IPS DF 6.9 (cell line): ENCODE data around the gene EEIG2.
"Not testable (repeated sequence)": the region's sequence is repeated elsewhere in the genome, so short reads cannot be mapped to it uniquely, and the experiment has no call there.

Source experiments
- DNase-seq: peaks from one replicate; pipeline ENCODE4 v3.0.0-alpha.2; 2013; ENCODE audit warnings: low read depth, low spot score
- H3K27ac ChIP-seq: one replicate; pipeline ENCODE4 v1.5.1; 2013; ENCODE audit warnings: low read length, control low read depth
- H3K27me3 ChIP-seq: 2 replicates; pipeline ENCODE4 v1.6.1; 2013; ENCODE audit warnings: mild to moderate bottlenecking, low read length; ENCODE audit not compliant: control insufficient read depth, insufficient read depth
- H3K36me3 ChIP-seq: 2 replicates; pipeline ENCODE4 v1.6.1; 2013; ENCODE audit warnings: low read length; ENCODE audit not compliant: control insufficient read depth, insufficient read depth
- H3K4me1 ChIP-seq: 2 replicates; pipeline ENCODE4 v1.6.1; 2013; ENCODE audit warnings: low read length; ENCODE audit not compliant: control insufficient read depth, insufficient read depth
- H3K4me3 ChIP-seq: 2 replicates; pipeline ENCODE4 v1.5.1; 2013; ENCODE audit warnings: mild to moderate bottlenecking, low read length
- H3K9me3 ChIP-seq: 2 replicates; pipeline ENCODE4 v1.6.1; 2013; ENCODE audit warnings: low read length, inconsistent platforms; ENCODE audit not compliant: control insufficient read depth, insufficient read depth
- WGBS: extraction: QIAGEN DNeasy Blood & Tissue Kit; methylation state at CpG from one replicate; pipeline ENCODE4 v1.1.7; 2013; ENCODE audit warnings: mixed read lengths, missing lambda C conversion rate; ENCODE audit not compliant: insufficient read length, insufficient coverage; 5-methylcytosine and 5-hydroxymethylcytosine counted together

Gene EEIG2

GRCh38 chr1:108527837-108528236 is 32.1 kb upstream of the EEIG2 start:
- H3K36me3 ChIP-seq = no peaks in the 10 kb centered on the region
- no CpG with 5 or more reads among the region's 2 CpGs for WGBS
- no peak overlapping the region for H3K4me3 ChIP-seq
- DNase-seq = no peak
- no peak overlapping the region for H3K27ac ChIP-seq
- no peaks in the 10 kb centered on the region for H3K27me3 ChIP-seq
- no peaks in the 10 kb centered on the region for H3K4me1 ChIP-seq
- H3K9me3 ChIP-seq = no peaks in the 10 kb centered on the region

- DNase-seq = no peak
Measured at GRCh38 chr1:108531444-108531843, 28.5 kb upstream of the EEIG2 start.

GRCh38 chr1:108532730-108533129 is 27.2 kb upstream of the EEIG2 start:
- no peaks in the 10 kb centered on the region for H3K27me3 ChIP-seq

More at GRCh38 chr1:108531444-108531843, 28.5 kb upstream of the EEIG2 start:
- Histone ChIP-seq H3K36me3 (no peaks in the 10 kb centered on the region), H3K4me3 (no peak overlapping the region), H3K9me3 (no peaks in the 10 kb centered on the region), H3K4me1 (no peaks in the 10 kb centered on the region), H3K27ac (no peak overlapping the region), H3K27me3 (no peaks in the 10 kb centered on the region)
- WGBS = no CpG with 5 or more reads among the region's 4 CpGs

DNA sequence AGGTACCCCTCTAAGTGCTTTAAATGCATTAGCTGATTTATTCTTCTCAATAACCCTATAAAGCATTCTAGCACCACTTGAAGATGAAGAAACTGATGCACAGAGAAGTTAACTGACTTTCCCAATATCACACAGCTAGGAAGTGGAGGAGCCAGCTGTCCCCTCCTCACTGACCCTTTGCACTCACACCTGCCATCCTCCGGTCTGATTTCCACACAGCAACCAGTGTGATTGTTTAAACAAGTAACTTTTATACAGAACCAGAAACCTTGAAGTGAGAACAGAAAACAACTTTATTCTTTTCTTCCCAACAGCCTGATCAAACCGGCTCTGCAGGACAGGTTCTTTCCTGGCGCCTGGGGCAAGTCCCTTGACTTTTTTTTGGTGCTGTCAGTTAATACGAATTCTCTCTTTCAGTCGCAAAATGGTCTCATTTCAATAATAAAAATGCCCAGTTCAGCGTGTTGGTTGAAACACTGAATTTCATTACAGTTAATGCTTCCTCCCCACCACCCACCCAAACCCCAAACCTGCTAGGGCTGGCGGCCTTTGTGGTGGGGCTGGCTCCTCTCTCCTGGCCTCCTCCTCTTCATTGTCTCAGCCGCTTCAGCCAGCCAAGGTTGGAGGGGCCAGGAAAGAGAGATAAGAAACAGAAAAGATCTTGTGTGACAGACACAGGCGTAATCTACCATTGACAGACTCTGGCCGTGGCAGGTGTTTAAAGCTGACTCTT is 26.4 kb upstream of the EEIG2 start:
- no CpG with 5 or more reads among the region's 10 CpGs for WGBS
- H3K27ac ChIP-seq = no peak overlapping the region
- DNase-seq = no peak

More at GRCh38 chr1:108532730-108533129, 27.2 kb upstream of the EEIG2 start:
- no peaks in the 10 kb centered on the region for H3K4me1 ChIP-seq
- no peak overlapping the region for H3K4me3 ChIP-seq
- no CpG with 5 or more reads among the region's 4 CpGs for WGBS
- no peak overlapping the region for H3K27ac ChIP-seq
- no peaks in the 10 kb centered on the region for H3K9me3 ChIP-seq
- H3K36me3 ChIP-seq = no peaks in the 10 kb centered on the region
- DNase-seq = no peak

DNA sequence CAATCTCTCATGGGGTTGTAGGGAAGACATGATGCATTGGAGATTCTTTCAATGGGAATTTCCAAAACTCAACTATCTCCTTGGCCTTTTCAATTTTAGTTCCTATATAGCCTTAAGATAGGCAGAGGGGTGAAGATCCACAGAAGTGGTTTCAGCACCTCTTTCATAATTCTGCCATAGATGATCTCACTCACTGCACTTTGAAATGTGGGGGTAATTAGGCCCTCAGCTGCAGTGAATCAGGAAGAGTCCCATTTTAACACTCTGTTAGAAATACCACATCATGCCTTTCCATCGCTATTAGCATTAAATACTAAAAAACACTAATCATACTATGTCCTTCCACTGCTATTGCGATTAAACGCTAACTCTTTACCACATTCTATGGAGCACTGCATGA is 25.1 kb upstream of the EEIG2 start:
- Histone ChIP-seq H3K9me3 (no peaks in the 10 kb centered on the region), H3K4me3 (no peak overlapping the region), H3K27ac (no peak overlapping the region), H3K4me1 (no peaks in the 10 kb centered on the region), H3K36me3 (no peaks in the 10 kb centered on the region), H3K27me3 (no peaks in the 10 kb centered on the region)
- no peak for DNase-seq
- WGBS = 100% methylated on average over 2 of the region's 3 CpGs

More for the DNA sequence above, 26.4 kb upstream of the EEIG2 start:
- Histone ChIP-seq H3K4me1 (no peaks in the 10 kb centered on the region), H3K4me3 (no peak overlapping the region), H3K9me3 (no peaks in the 10 kb centered on the region), H3K27me3 (no peaks in the 10 kb centered on the region), H3K36me3 (no peaks in the 10 kb centered on the region)

DNA sequence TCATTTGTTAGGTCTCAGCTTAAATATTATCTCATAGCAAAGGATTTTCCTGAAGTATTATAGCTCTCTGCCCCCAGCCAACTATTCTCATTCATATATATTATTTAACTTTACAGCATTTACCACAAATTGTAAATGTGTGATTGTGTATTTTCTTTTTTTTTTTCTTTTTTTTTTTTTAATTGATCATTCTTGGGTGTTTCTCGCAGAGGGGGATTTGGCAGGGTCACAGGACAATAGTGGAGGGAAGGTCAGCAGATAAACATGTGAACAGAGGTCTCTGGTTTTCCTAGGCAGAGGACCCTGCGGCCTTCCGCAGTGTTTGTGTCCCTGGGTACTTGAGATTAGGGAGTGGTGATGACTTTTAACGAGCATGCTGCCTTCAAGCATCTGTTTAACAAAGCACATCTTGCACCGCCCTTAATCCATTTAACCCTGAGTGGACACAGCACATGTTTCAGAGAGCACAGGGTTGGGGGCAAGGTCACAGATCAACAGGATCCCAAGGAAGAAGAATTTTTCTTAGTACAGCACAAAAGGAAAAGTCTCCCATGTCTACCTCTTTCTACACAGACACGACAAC is 24.5 kb upstream of the EEIG2 start:
- H3K9me3 ChIP-seq, H3K4me1 ChIP-seq, H3K27ac ChIP-seq, DNase-seq, H3K36me3 ChIP-seq, H3K4me3 ChIP-seq, H3K27me3 ChIP-seq: not testable (repeated sequence)
- WGBS = 100% methylated on average over 1 of the region's 6 CpGs

DNA sequence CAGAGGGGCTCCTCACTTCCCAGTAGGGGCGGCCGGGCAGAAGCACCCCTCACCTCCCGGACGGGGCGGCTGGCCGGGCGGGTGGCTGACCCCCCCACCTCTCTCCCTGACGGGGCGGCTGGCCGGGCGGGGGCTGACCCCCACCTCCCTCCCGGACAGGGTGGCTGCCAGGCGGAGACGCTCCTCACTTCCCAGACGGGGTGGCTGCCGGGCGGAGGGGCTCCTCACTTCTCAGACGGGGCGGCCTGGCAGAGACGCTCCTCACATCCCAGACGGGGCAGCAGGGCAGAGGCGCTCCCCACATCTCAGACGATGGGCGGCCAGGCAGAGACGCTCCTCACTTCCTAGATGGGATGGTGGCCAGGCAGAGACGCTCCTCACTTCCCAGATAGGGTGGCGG is 23.9 kb upstream of the EEIG2 start:
- not testable (repeated sequence) for DNase-seq, H3K27ac ChIP-seq, H3K4me1 ChIP-seq, H3K27me3 ChIP-seq, H3K36me3 ChIP-seq, H3K9me3 ChIP-seq, H3K4me3 ChIP-seq
- WGBS = no CpG with 5 or more reads among the region's 27 CpGs

- H3K27me3 ChIP-seq, DNase-seq: not testable (repeated sequence)
- no CpG with 5 or more reads among the region's 4 CpGs for WGBS
Measured at GRCh38 chr1:108536791-108537190, 23.1 kb upstream of the EEIG2 start.

DNA sequence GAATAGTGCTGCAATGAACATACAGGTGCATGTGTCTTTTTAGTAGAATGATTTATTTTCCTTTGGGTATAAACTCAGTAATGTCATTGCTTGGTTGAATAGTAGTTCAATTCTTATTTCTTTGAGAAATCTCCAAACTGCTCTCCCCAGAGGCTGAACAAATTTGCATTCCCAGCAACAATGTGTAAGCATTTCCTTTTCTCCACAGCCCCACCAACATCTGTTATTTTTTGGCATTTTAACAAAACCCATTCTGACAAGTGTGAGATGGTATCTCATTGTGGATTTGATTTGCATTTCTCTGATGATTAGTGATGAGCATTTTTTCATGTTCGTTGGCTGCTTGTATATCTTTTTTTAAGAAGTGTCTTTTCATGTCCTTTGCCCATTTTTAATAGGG is 21.9 kb upstream of the EEIG2 start:
- H3K4me3 ChIP-seq = no peak overlapping the region
- no peak overlapping the region for H3K27ac ChIP-seq
- H3K4me1 ChIP-seq = no peaks in the 10 kb centered on the region
- H3K9me3 ChIP-seq = no peaks in the 10 kb centered on the region
- no peaks in the 10 kb centered on the region for H3K36me3 ChIP-seq
- no peaks in the 10 kb centered on the region for H3K27me3 ChIP-seq
- WGBS = no CpG with 5 or more reads among the region's 1 CpG
- no peak for DNase-seq

More at GRCh38 chr1:108536791-108537190, 23.1 kb upstream of the EEIG2 start:
- not testable (repeated sequence) for H3K4me3 ChIP-seq, H3K36me3 ChIP-seq, H3K4me1 ChIP-seq, H3K27ac ChIP-seq, H3K9me3 ChIP-seq

- Histone ChIP-seq H3K4me3 (no peak overlapping the region), H3K9me3 (no peaks in the 10 kb centered on the region), H3K4me1 (no peaks in the 10 kb centered on the region), H3K27ac (no peak overlapping the region), H3K27me3 (no peaks in the 10 kb centered on the region), H3K36me3 (no peaks in the 10 kb centered on the region)
- no peak for DNase-seq
- WGBS = no CpG with 5 or more reads among the region's 1 CpG
Measured at GRCh38 chr1:108540977-108541376, 18.9 kb upstream of the EEIG2 start.

DNA sequence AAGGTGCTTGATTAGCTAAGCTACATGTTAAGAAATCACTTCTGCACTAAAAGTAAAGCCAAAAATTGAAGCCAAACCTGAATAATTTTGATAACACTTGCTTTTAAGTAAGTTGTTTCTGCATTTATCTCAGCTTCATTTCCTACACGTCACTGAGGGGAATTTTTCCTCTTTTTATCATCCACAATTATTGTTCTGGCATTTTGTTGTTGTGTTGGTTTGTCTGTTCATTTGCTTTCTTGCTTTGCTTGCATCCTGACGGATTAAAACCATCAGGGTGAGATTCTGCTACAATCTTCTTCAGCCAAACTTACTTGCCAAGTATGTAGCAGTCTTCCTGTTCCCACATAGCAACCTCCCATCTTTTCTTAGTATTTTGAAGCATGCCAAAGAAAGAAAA is 18.0 kb upstream of the EEIG2 start:
- H3K9me3 ChIP-seq = no peaks in the 10 kb centered on the region

More for the DNA sequence above, 18.0 kb upstream of the EEIG2 start:
- no peak overlapping the region for H3K4me3 ChIP-seq
- H3K27me3 ChIP-seq = no peaks in the 10 kb centered on the region
- no peaks in the 10 kb centered on the region for H3K36me3 ChIP-seq
- DNase-seq = no peak
- H3K27ac ChIP-seq = no peak overlapping the region
- no peaks in the 10 kb centered on the region for H3K4me1 ChIP-seq
- no CpG with 5 or more reads among the region's 2 CpGs for WGBS
